ENCODE measurements around the gene TUG1.

TUG1 gene

DNA sequence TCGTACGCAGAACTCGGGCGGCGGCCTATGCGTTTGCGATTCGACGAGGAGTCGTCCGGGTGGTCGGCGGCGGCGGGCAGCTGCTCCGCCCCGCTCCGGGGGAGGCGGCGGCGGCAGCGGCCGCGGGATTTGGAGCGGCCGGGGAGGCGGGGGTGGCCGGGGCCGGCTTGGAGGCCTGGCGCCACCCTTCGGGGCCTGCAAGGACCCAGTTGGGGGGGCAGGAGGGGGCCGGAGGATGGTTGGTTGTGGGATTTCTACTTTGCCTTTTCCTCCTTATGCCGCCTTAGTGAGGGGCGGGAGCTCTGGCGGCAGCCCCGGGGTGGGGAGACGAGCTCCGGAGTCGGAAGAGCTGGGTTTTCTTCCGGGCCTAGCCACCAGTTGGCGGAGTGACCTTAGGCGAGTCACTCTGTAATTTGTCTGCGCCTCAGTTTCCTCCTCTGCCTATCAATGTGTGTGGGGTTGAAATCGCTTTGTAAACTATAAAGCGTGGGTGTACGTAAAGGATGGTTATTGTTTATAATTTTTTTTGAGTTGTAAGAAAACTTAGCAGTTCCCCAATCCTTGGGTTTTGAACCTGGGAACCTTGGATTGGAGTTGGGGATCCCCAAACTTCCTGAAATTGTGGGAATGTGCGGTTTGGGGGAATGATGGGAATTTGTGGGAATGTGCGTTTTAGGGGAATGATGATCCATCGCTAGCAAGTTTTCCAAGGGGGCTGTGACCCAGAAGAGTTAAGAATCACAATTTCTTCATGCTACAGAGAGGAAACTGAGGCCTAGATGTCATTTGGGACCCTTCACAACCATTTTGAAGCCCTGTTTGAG lies 679 bp downstream of the TUG1 start:
- TF ChIP-seq, protein P1, sequence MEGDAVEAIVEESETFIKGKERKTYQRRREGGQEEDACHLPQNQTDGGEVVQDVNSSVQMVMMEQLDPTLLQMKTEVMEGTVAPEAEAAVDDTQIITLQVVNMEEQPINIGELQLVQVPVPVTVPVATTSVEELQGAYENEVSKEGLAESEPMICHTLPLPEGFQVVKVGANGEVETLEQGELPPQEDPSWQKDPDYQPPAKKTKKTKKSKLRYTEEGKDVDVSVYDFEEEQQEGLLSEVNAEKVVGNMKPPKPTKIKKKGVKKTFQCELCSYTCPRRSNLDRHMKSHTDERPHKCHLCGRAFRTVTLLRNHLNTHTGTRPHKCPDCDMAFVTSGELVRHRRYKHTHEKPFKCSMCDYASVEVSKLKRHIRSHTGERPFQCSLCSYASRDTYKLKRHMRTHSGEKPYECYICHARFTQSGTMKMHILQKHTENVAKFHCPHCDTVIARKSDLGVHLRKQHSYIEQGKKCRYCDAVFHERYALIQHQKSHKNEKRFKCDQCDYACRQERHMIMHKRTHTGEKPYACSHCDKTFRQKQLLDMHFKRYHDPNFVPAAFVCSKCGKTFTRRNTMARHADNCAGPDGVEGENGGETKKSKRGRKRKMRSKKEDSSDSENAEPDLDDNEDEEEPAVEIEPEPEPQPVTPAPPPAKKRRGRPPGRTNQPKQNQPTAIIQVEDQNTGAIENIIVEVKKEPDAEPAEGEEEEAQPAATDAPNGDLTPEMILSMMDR (IDR thresholded peaks at IDR 0.05), result no peak

DNA sequence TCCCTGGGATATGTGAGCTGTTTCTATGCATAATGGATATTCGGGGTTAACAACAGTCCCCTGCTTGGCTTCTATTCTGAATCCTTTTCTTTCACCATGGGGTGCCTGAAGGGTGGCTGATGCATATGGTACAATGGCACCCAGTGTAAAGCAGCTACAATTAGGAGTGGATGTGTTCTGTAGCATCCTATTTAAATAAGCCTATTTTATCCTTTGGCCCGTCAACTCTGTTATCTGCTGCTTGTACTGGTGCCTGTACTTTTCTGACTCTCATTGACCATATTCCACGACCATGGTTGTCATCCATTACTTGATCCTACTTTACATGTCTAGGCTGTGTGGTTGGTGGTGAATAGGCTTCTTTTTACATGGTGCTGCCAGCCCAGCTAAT lies 1.3 kb downstream of the TUG1 start:
- TF ChIP-seq, protein P1 (IDR thresholded peaks at IDR 0.05), result no peak

DNA sequence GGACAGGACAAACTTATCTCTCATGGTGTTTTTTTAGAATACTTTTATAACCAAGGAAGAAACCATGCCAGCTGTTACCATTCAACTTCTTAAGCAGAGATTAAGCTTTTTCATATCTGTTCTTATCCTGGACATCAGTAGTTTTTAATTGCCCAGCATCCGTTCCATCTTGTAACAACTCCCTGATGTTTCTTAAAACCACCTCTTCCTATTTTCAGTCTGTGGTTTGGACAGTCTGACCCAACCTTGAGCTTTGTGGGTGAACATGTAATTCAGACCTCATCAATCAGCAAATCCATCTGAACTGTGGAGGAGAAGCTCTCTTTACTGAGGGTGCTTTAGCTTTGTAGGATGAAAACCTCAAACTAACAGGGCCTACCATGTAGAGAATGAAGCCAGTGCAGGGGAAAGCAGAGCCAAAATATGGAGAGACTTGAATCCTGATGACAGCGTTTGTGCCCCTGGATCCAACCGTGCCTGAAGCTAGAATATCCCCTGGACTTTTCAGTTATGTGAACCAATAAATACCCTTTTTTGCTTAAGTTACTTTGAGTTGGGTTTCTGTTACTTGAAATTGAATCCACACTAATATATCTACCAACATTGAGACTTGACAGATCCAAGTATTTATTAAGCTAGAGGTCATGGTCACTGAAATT lies 9.4 kb downstream of the TUG1 start:
- TF ChIP-seq, protein P1 (IDR thresholded peaks at IDR 0.05), result no peak

DNA sequence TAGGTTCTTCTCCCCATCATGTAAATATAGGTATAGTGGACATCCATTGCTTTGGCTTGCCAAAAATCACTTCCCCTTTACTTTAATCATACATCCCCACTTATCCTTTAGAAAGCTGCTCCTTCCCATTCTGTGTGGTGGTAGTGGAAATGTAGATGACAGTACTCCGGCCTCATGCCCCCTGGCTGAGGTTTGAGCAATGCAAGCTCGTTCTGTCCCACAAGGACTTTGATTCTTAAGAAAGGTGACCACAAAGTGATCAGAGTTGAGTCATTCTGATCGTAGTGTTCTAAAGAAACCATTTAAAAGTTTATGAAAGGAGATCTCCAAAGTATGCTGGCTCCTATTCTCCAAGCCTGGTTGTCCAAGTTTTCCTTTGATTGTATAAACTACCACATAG lies 10.9 kb downstream of the TUG1 start:
- TF ChIP-seq, protein P1 (IDR thresholded peaks at IDR 0.05), result no peak

DNA sequence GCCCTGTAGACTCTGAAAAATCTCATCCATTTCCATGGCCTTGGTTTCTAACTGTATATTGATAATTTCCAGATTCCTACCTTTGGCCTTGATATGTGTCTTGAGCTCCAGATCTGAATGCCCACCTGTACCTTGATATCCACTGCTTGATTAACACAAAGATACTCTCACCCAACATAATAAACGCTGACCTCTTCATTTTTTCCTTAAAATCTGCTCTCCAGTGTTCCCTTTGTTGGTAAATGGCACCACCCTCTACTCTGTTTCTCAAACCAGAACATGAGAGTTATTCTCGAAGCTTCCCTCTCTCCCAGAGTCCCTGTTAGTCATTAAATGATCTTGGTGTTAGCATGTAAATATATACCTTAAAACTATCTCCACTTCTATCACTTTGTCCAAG lies 13.4 kb downstream of the TUG1 start:
- TF ChIP-seq, protein P1 (IDR thresholded peaks at IDR 0.05), result no peak

DNA sequence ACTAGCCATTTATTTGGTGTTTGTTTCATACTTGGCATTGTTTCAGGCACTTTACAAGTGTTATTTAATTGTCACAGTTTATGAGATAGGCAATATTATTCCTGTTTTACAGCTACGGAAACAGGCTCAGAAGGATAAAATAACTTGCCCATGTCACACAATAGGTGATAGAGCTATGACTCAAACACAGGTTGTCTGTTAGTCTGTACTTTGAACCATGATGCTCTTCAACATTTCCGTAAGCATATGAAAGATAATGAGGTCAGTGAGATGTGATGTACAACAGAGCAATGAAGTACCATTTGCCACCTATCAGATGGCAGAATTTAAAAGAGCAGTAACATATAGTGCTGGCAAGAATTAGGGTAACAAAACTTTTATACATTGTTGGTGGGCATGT lies 15.3 kb downstream of the TUG1 start:
- TF ChIP-seq, protein P1 (IDR thresholded peaks at IDR 0.05), result no peak

DNA sequence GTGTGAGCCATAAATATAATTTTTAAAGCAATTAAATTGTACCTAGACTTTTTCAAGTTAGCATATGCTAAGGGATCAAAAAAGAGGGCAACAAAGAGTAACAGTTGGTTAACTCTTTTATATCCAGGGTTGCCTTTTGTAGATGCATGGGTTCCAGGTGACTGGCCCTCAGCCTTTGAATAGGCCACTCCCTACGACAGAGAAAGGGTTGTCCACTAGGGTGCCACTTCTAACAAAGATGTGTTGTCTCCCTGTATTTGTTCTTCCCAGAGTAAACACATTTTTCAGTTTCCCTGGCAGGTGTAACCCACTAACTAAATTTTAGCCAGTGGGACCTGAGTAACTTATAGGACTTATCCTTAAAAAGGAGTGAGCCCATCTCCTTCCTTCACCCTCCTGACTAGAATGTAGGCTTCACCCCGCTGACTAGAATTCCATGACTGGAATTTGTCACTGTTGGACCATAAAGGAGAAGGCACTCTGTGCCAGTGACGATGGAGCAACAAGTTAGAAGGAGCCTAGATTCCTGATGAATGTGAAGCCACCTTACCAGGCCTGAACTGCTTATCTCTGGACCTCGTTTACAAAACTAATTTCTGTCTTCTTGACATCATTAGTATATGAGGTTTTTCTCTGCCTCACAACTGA lies 16.6 kb downstream of the TUG1 start:
- TF ChIP-seq, protein P1 (IDR thresholded peaks at IDR 0.05), result no peak; the same call in 1 of the 2 replicates
